Midbrain (tissue), 1 donor: ENCODE measurements around the gene KRABD2.
"Not testable (repeated sequence)": the region's sequence is repeated elsewhere in the genome, so short reads cannot be mapped to it uniquely, and the experiment has no call there.

Experiments
- DNase-seq: peaks from one replicate; lab custom pipeline; 2025; lab: John Stamatoyannopoulos, UW

Gene KRABD2

DNA sequence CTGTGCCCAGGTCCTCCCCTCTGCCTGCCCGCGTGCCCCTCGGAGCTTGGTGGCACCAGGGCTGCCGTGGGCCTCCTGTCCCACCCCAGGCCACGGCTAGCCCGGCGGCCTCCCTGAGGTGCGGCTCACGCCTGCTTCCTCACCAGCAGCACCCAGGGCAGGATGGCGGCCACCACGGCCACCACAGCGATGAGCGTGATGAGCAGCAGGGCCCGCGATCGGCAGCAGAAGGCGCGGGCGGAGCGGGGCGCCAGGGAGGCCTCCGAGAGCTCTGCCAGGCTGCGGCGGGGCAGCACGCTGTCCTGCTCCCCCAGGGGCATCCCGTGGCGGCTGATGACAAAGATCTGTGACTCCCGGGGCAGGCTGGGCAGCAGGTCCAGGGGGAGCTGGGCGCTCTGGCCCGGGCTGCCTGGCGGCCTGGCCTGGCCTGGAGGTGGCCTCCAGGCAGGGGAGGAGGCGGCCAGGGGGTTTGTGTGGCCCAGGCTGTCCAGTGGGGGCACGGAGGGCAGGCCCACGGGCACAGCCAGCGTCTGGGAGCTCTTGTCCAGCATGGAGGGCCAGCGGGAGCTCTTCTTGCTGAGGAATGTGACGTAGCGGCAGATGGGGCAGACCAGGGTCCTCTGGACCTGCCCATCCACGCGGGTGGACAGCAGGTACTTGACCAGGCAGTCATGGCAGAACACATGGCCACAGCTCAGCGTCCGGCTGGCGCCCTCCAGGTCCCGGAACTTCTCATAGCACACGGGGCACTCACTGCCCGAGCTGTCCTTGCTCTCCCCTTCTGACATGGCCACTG is 16.4 kb upstream of the KRABD2 start:
- no peak for DNase-seq

GRCh38 chr17:8392274-8392673 is 15.8 kb upstream of the KRABD2 start:
- DNase-seq = no peak

DNA sequence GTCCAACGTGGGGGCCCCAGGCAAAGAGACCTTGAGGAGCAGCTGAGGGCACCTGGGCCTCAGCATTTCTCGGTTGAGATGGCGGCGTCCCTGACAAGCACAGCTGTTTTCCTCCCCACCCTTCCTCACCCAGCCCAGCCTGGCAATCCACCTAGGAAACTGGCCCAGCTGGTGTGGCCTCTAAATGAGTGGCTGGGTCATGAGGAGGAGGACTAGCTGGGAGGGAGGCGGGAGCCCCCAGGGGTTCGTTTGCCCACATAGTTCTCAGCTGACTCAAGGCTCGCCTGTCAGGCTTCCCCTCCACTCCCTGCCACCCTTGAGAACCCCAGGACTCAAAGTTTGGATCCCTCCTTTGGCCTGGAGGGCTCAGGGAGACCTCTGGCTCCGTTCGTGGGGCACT is 15.2 kb upstream of the KRABD2 start:
- no peak for DNase-seq

DNA sequence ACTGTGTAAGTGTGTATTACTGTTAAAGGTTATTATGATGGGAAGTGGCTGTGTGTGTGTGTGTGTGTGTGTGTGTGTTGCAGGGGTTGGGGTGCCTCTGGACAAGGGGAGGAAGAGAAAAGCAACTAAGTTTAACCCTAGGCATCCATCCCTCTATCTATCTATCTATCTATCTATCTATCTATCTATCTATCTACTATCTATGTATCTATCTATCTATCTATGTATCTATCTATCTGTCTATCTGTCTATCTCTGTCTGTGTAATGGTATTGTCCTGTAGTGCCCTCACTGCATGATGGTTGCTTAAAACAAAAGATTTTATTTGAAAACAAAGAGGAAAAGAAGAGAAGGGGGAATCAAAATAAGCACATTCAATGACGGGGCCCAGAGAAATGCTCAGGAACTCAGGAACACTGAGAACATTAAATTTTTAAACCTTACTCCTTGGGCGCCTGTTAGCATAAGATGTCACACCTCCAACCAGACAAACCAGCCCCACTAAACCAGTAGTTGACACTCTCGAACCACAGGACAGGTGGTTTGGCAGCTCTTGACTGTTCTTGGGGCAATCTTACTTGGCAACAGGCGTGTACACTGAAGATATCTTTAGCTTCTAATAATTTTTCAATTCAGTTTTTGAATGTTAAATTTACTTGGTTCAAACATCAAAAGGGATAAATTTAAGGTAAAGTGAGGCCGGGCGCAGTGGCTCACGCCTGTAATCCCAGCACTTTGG is 11.6 kb upstream of the KRABD2 start:
- DNase-seq = no peak

DNA sequence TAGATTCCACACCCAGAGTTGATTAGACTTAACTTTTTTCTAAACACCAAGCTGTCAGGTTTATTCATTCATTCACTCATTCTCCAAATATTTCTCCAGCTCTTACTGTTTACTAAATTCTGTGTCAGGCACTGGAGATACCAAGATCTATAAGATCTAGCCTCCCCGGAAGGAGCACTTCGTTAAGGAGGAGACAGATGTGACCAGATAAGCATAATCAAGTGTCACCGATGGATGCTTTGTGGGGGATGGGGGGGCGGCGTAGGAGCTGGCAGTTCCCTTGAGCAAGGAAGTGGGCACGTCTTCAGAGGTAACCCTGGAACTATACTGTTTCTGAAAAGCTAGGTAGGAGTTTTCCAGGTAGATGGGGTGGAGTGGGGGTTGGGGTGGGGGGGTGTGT is 10.3 kb upstream of the KRABD2 start:
- DNase-seq = no peak

DNA sequence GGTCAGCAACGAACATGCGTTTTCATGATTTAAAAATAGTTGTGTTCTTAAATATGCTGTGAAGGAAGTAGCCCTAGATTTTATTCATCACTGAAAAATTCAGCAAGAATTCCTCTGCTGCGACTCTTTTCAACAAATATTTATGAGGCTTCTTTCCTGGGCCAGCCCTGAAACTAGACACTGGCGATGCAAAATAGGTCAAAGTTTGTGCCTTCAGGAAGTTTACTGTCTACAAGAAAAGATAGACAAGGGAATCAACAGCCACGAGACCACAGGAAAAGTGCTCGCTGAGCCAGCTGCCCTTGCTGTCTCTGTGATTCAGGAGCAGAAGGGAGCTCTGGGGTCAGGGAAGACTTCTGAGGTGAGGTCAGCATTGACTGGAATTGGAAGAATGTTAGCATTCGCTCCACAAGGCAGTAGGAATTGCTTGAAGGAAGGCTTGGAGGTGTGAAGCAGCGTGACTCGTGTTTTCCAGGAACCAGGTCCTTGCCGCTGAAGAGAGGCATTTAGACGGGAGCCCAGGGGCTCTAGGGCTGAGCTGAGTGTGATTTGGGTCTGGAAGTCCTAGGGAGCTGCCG is 8.4 kb upstream of the KRABD2 start:
- no peak for DNase-seq

GRCh38 chr17:8383143-8383822 is 6.8 kb upstream of the KRABD2 start, which contains the start of gene RPL26:
RPL26 (minus strand) TSS chr17:8383193; CDS start chr17:8382310, 883 bp downstream.
- DNase-seq = peak; percentile 98

- DNase-seq = no peak
These were observed 6.3 kb upstream of the KRABD2 start for GRCh38 chr17:8382880-8383142.

DNA sequence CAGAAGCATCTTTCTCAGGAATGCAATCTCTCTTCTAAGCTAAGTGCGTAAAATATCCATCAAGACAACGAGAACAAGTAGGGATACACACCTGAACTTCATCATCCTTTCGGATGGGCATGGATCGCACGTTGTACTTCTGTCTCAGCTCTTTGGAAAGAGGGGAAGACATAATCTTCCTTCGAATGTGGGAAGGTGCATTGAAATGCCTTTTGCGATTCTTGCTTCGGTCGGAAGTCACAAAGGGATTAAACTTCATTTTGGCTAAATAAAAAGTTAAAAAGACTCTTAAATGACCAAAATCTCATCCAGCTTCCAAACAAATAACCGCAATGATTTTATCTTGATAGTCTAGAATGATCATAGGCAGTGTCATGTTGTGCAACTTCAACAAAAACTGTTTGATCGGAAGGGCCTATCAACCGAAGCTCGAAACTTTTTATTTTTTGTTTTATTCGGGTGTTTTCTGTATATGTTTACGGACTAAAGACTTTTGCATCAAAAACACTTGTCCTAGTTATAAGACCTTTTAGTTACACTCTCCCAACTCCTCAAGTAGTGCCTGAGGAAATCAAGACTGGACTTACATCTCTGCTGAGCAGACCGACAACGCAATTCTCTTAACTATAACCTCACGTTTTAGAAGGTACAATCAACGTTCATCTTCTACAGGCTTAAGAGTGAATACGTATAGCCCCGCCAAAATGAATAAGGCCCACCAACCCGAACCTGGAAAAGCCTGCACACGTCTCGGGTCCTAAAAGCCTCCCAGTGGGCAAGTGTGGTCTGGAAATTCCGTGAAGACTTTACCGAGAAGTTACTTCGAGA is 5.8 kb upstream of the KRABD2 start:
- no peak for DNase-seq

- DNase-seq = no peak
These were observed 3.5 kb upstream of the KRABD2 start for GRCh38 chr17:8380049-8380448.

GRCh38 chr17:8378117-8378516 is 1.6 kb upstream of the KRABD2 start:
- DNase-seq = not testable (repeated sequence)

GRCh38 chr17:8377422-8377821 is 918 bp upstream of the KRABD2 start:
- DNase-seq = no peak

DNA sequence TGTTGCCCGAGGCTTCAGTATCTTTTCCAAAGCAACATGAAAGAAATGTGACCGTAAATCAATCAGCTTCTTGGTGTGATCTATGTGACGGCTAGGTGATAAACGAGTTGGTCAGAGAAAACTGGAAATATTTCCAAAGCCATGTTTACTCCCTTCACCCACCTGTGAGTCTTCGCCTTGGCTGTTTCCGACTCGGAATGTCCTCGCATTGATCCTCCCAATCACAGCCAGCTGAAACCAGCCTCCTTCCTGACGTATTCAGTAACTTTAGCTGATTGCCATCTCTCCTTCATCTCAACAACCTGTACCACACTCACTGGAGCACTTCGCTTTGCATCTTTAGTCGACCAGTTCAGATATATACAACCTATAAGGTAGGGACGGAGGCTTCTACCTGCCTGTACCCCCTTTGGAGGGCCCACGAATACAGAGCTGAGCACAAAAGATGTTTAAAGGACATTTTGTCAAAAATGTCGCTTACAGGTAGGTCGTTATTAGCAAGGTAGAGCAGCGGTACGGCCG is 705 bp downstream of the KRABD2 start:
- no peak for DNase-seq

DNA sequence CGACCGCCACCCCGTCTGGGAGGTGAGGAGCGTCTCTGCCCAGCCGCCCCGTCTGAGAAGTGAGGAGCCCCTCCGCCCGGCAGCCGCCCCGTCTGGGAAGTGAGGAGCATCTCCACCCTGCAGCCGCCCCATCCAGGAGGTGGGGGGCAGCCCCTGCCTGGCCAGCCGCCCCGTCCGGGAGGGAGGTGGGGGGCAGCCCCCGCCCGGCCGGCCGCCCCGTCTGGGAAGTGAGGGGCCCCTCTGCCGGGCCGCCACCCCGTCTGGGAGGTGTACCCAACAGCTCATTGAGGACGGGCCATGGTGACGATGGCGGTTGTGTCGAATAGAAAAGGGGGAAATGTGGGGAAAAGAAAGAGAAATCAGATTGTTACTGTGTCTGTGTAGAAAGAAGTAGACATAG is 2.6 kb downstream of the KRABD2 start:
- DNase-seq = not testable (repeated sequence)

DNA sequence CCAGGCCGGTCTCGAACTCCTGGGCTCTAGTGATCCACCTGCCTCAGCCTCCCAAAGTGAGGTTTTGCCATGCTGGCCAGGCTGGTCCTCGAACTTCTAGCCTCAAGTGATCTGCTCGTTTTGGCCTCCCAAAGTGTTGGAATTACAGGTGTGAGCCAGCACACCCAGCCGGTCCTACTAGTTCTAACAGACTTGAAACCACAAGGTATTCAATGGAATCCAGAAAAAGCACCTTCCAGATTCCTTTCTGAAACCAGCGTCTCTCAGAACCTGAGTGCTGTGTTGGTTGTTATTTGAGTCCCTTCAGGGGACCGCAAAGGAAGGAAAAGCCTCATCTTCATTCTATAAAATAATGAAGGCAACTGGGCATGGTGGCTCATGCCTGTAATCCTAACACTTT is 4.1 kb downstream of the KRABD2 start:
- no peak for DNase-seq

DNA sequence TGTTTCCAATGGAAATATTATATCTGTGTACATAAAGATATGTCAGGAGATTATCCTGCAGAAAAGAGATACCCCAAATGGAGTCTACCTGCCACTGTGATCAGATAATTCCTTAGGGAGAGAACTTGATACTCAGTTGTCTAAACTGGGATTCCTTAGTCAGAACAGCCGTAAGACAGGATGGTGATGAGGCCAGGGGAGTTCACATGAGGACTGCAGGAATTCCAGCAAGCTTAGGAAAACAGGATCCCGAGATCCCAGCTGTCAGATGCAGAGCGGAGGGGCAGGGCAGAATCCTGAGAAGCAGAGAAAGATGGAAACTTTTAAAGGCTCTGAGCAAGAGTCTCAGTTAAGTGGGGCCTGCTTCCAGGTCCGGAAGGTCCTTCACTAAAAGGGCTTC is 4.7 kb downstream of the KRABD2 start:
- DNase-seq = no peak

GRCh38 chr17:8369944-8370343 is 6.6 kb downstream of the KRABD2 start:
- no peak for DNase-seq

GRCh38 chr17:8368193-8368592 is 8.3 kb downstream of the KRABD2 start:
- DNase-seq = no peak

- DNase-seq = no peak
These were observed 10.3 kb downstream of the KRABD2 start for GRCh38 chr17:8366231-8366630.

DNA sequence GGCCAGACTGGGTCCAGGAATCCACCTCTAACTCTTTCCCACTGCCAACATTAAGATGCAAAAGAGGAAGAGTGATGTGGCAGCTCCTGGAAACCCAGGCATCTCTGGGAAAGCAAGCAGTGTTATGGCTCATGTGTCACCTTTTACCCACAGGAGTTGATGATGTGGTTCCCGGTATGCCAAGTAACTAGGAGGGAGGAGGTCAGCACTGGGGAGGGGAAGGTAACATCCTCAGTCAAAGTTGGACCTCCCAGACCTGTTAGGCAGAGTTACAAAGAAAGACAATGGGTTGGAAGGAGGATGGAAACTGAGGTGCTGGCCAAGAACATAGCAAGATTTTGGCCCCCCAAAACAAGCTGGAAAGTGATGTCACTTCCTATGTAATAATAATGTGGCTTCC is 11.4 kb downstream of the KRABD2 start:
- DNase-seq = no peak

DNA sequence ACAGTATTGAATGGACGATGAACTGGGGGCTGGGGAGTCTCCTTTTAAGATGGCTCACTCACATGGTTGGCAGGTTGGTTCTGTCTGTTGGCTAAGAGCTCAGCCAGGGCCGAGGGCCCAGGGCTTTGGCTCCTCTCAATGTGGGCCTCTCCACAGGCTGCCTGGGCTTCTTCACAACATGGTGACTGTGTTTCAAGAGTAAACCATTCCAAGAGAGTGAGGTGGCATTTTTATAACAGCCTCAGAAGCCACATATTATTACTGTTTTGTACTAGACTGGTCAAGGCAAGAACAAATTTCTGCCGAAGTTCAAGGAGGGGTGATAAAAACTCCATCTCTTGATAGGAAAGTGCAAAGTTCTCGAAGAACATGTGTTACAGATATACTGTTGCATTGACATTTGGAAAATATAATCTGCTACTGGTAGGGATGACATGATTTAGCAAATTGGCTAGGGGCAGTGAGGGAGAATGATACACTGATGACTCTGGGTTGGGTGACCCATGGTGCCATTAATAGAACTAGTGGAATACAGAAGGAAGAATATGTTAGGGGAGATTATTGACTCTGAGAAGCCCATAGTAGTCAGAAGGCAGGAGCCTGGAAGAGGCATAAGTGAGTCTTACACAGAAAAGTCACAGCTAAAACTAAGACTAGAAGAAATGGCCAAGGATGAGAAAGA is 13.7 kb downstream of the KRABD2 start:
- no peak for DNase-seq
